DOHH2 (cell line): Measurements from ENCODE around the gene THSD7A.
A peak's percentile ranks its signal among the peaks of the same experiment; 100 is the strongest.

Experiments used
- H3F3A ChIP-seq: fragments of 200-600 bp; sonication (generic), shearing (Covaris generic); 2 replicates; pipeline ENCODE4 v1.6.0; 2016; ENCODE audit warnings: antibody characterized with exemption, mild to moderate bottlenecking; ENCODE audit not compliant: control insufficient read depth, insufficient read depth
- H3K27ac ChIP-seq: fragments of 200-600 bp; sonication (generic); 2 replicates; pipeline ENCODE4 v1.5.1; 2014; ENCODE audit warnings: low read depth, mild to moderate bottlenecking, low read length, moderate library complexity
- H3K27me3 ChIP-seq: fragments of 200-600 bp; sonication (generic); 2 replicates; pipeline ENCODE4 v1.6.1; 2014; ENCODE audit warnings: mild to moderate bottlenecking, low read length, mixed read lengths; ENCODE audit not compliant: control insufficient read depth
- H3K36me3 ChIP-seq: fragments of 200-600 bp; sonication (generic); 2 replicates; pipeline ENCODE4 v1.6.1; 2014; ENCODE audit warnings: mild to moderate bottlenecking, low read length, moderate library complexity, mixed read lengths; ENCODE audit not compliant: control insufficient read depth
- H3K4me1 ChIP-seq: fragments of 200-600 bp; sonication (generic); 2 replicates; pipeline ENCODE4 v1.6.1; 2014; ENCODE audit warnings: mild to moderate bottlenecking, low read length, mixed read lengths; ENCODE audit not compliant: control insufficient read depth
- H3K4me2 ChIP-seq: fragments of 200-600 bp; sonication (generic); 2 replicates; pipeline ENCODE4 v1.6.0; 2014; ENCODE audit warnings: mild to moderate bottlenecking, low read length, moderate library complexity
- H3K4me3 ChIP-seq: fragments of 200-600 bp; sonication (generic); 2 replicates; pipeline ENCODE4 v1.5.1; 2014; ENCODE audit warnings: mild to moderate bottlenecking, low read length, mixed read lengths
- H3K79me2 ChIP-seq: fragments of 200-600 bp; sonication (generic); 2 replicates; pipeline ENCODE4 v1.6.1; 2014; ENCODE audit warnings: mild to moderate bottlenecking, low read length, mixed read lengths; ENCODE audit not compliant: control insufficient read depth
- H3K9me2 ChIP-seq: fragments of 200-600 bp; sonication (generic); replicated peaks from 2 replicates; pipeline ENCODE4 v1.6.1; 2014; ENCODE audit warnings: mild to moderate bottlenecking, low read length, mixed read lengths; ENCODE audit not compliant: control insufficient read depth
- H3K9me3 ChIP-seq: fragments of 200-600 bp; sonication (generic); 2 replicates; pipeline ENCODE4 v1.6.1; 2014; ENCODE audit warnings: antibody characterized with exemption, low read length, mixed read lengths; ENCODE audit not compliant: control insufficient read depth, insufficient read depth
- H4K20me1 ChIP-seq: fragments of 200-600 bp; sonication (generic); 2 replicates; pipeline ENCODE4 v1.6.0; 2014; ENCODE audit warnings: low read depth, mild to moderate bottlenecking, antibody characterized with exemption, low read length, moderate library complexity; ENCODE audit not compliant: control insufficient read depth, insufficient read depth
- CTCF ChIP-seq: fragments of 200-600 bp; sonication (generic); IDR thresholded peaks from one replicate; pipeline ENCODE4 v1.5.1; 2014; ENCODE audit warnings: antibody characterized with exemption, mild to moderate bottlenecking, low read depth, low read length; ENCODE audit not compliant: poor library complexity, severe bottlenecking
- EZH2phosphoT487 ChIP-seq: fragments of 200-600 bp; sonication (generic); IDR thresholded peaks from 2 replicates; pipeline ENCODE4 v1.6.1; 2017; ENCODE audit warnings: borderline replicate concordance, mild to moderate bottlenecking, antibody characterized with exemption, low read length, moderate library complexity, mixed read lengths

THSD7A gene

GRCh38 chr7:11329626-11330025 lies 502.4 kb downstream of the THSD7A start:
- H3K27me3 ChIP-seq = no peaks in the 10 kb centered on the region
- TF ChIP-seq CTCF (no peak), EZH2phosphoT487 (no peak)
- H3K4me3 ChIP-seq = peak overlapping the region; percentile 14
- peaks cover 11% of the 10 kb centered on the region; the same call in 1 of the 2 replicates for H3K9me3 ChIP-seq
- H3K4me1 ChIP-seq = peaks cover 70% of the 10 kb centered on the region
- peaks cover 7% of the 10 kb centered on the region for H3F3A ChIP-seq
- peaks cover 16% of the 10 kb centered on the region for H3K36me3 ChIP-seq
- H3K27ac ChIP-seq = peak overlapping the region; percentile 86
- no peaks in the 10 kb centered on the region for H3K9me2 ChIP-seq
- peak overlapping the region; percentile 55 for H3K4me2 ChIP-seq
- H3K79me2 ChIP-seq = no peaks in the 10 kb centered on the region
- H4K20me1 ChIP-seq = no peaks in the 10 kb centered on the region

GRCh38 chr7:11328309-11328708 lies 503.7 kb downstream of the THSD7A start:
- TF ChIP-seq EZH2phosphoT487 (no peak), CTCF (no peak)

GRCh38 chr7:11327633-11328032 lies 504.4 kb downstream of the THSD7A start:
- no peaks in the 10 kb centered on the region for H3K9me2 ChIP-seq
- H3K27me3 ChIP-seq = no peaks in the 10 kb centered on the region
- no peaks in the 10 kb centered on the region for H3K79me2 ChIP-seq
- peaks cover 11% of the 10 kb centered on the region; the same call in 1 of the 2 replicates for H3K9me3 ChIP-seq
- no peak overlapping the region for H3K4me3 ChIP-seq
- no peaks in the 10 kb centered on the region for H4K20me1 ChIP-seq
- no peak overlapping the region for H3K4me2 ChIP-seq
- H3K27ac ChIP-seq = 0 out of 2 replicates have a peak overlapping the region, but pooled peaks have one; percentile 86
- peaks cover 7% of the 10 kb centered on the region for H3F3A ChIP-seq
- TF ChIP-seq EZH2phosphoT487 (no peak), CTCF (no peak)
- peaks cover 20% of the 10 kb centered on the region for H3K36me3 ChIP-seq
- peaks cover 81% of the 10 kb centered on the region for H3K4me1 ChIP-seq

More at GRCh38 chr7:11328309-11328708, 503.7 kb downstream of the THSD7A start:
- Histone ChIP-seq H3K9me3 (peaks cover 13% of the 10 kb centered on the region; the same call in 1 of the 2 replicates), H3K4me2 (peak overlapping the region; percentile 7; the same call in 1 of the 2 replicates), H3K27me3 (no peaks in the 10 kb centered on the region), H3K9me2 (no peaks in the 10 kb centered on the region), H3K4me1 (peaks cover 78% of the 10 kb centered on the region), H3F3A (peaks cover 7% of the 10 kb centered on the region), H3K4me3 (no peak overlapping the region), H3K36me3 (peaks cover 21% of the 10 kb centered on the region), H3K79me2 (no peaks in the 10 kb centered on the region), H3K27ac (peak overlapping the region; percentile 86), H4K20me1 (no peaks in the 10 kb centered on the region)
